LNCAP (cell line): ENCODE measurements around the gene NCKAP5.

ENCODE experiments used
- TF ChIP-seq, protein P1 (sequence below): fragments of 450-650 bp; IDR thresholded peaks from 2 replicates; pipeline ENCODE4 v1.5.1; 2017; ENCODE audit warnings: mild to moderate bottlenecking

NCKAP5 gene

GRCh38 chr2:133452583-133452982, 115.7 kb downstream of the NCKAP5 start:
- TF ChIP-seq, protein P1, sequence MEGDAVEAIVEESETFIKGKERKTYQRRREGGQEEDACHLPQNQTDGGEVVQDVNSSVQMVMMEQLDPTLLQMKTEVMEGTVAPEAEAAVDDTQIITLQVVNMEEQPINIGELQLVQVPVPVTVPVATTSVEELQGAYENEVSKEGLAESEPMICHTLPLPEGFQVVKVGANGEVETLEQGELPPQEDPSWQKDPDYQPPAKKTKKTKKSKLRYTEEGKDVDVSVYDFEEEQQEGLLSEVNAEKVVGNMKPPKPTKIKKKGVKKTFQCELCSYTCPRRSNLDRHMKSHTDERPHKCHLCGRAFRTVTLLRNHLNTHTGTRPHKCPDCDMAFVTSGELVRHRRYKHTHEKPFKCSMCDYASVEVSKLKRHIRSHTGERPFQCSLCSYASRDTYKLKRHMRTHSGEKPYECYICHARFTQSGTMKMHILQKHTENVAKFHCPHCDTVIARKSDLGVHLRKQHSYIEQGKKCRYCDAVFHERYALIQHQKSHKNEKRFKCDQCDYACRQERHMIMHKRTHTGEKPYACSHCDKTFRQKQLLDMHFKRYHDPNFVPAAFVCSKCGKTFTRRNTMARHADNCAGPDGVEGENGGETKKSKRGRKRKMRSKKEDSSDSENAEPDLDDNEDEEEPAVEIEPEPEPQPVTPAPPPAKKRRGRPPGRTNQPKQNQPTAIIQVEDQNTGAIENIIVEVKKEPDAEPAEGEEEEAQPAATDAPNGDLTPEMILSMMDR, result no peak

GRCh38 chr2:133452146-133452545, 116.1 kb downstream of the NCKAP5 start:
- TF ChIP-seq, protein P1, result no peak

DNA sequence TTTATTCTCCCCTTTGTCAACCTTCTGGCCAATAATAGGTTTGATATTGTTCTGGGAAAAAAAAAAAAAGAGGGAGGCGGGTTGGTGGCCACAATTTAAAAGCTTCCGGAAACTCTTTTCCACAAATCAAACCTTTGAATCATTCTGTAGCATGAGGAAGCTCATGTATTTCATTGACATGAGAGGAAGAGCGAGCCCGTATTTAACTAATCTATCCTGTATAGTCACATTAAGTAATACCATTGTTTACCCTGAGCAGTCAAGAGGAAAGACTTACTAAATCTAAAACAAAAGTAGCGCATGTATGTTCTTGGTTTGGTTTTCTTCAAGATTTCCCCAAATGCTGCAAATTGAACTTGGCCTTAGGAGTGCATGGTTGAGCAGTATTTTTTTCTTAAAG, 120.1 kb downstream of the NCKAP5 start:
- TF ChIP-seq, protein P1, result no peak

DNA sequence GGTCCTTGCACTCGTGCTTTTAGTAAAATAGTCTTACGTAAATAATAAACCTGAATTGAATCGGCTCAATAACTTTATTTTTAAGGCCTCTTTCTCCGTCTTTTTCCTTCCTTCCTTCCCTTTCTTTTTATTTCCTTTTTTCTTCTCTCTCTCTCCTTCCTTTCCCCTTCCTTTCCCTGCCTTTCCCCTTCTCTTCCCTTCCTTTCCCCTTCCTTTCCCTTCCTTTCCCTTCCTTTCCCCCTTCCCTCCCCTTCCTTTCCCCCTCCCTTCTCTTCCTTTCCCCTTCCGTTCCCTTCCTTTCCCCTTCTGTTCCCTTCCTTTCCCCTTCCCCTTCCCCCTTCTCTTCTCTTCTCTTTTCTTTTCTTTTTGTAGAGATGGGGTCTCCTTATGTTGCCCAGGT, 121.0 kb downstream of the NCKAP5 start:
- TF ChIP-seq, protein P1, result no peak

DNA sequence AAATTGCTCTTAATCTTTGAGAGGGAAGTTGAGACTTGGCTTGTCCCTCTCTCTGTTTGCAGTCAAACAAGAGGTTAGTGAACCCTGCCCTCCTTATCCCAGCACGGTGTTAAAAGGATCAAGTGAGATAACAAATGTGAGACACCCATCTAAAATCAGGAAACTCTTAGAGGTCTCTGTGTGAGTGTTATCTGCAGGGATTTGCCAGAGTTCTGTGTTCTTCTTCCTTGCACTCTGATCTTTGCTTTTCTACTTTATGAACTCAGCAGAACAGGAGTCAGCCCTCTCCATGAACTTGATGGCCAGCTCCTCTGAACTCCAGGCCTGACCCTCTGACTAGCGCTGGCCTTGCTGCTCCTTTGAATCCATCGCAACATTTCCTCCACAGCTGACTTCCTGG, 123.8 kb downstream of the NCKAP5 start:
- TF ChIP-seq, protein P1, result no peak

GRCh38 chr2:133442393-133442792, 125.9 kb downstream of the NCKAP5 start:
- TF ChIP-seq, protein P1, result no peak

GRCh38 chr2:133439565-133439920, 128.7 kb downstream of the NCKAP5 start:
- TF ChIP-seq, protein P1, result no peak

GRCh38 chr2:133438848-133439564, 129.3 kb downstream of the NCKAP5 start:
- TF ChIP-seq, protein P1, result no peak
